K562 (cell line): ENCODE data around the gene ELOVL5. TPM values are rescaled to one million over a fixed set of nuclear protein-coding genes. Genes with fewer than 3 reads are reported as not detected.
A peak's percentile ranks its signal among the peaks of the same experiment; 100 is the strongest.

ENCODE experiments used
- ATF1 ChIP-seq, 2 experiments: fragments of 450-650 bp in 1 of 2; IDR thresholded peaks; 2 replicates each; pipeline ENCODE4 v1.6.1; 2016; ENCODE audit warnings: missing compliant biosample characterization in 1 of 2, missing genetic modification characterization in 1 of 2
- CBFA2T3 ChIP-seq: fragments of 450-650 bp; IDR thresholded peaks from 2 replicates; pipeline ENCODE4 v1.6.1; 2017
- COPS2 ChIP-seq: fragments of 450-650 bp; conservative IDR thresholded peaks from 2 replicates; pipeline ENCODE4 v1.6.1; 2016; ENCODE audit warnings: mild to moderate bottlenecking, moderate library complexity
- CREB3L1 ChIP-seq: fragments of 450-650 bp; IDR thresholded peaks from 2 replicates; pipeline ENCODE4 v1.6.1; 2014; ENCODE audit warnings: low read depth, mild to moderate bottlenecking, moderate library complexity, borderline replicate concordance
- E4F1 ChIP-seq: fragments of 250-450 bp; sonication (Bioruptor Pico); IDR thresholded peaks from 2 replicates; pipeline ENCODE4 v1.5.0; 2021; ENCODE audit warnings: mild to moderate bottlenecking, borderline replicate concordance
- ESRRA ChIP-seq: fragments of 450-650 bp; IDR thresholded peaks from 2 replicates; pipeline ENCODE4 v1.6.1; 2014; ENCODE audit warnings: low read depth, mild to moderate bottlenecking, moderate library complexity, borderline replicate concordance
- GTF2B ChIP-seq: IDR thresholded peaks from 2 replicates; pipeline ENCODE4 v1.6.1; 2011; ENCODE audit not compliant: insufficient read length; ENCODE audit errors: extremely low read depth
- KAT2B ChIP-seq: IDR thresholded peaks from one replicate; pipeline ENCODE4 v1.6.1; 2012; ENCODE audit warnings: low read depth, mild to moderate bottlenecking, control low read depth, inconsistent platforms, low read length, moderate library complexity
- MAFG ChIP-seq: fragments of 450-650 bp; conservative IDR thresholded peaks from 2 replicates; pipeline ENCODE4 v1.6.1; 2016; ENCODE audit warnings: missing genetic modification characterization, missing compliant biosample characterization
- PML ChIP-seq: IDR thresholded peaks from 2 replicates; pipeline ENCODE4 v1.6.1; 2012; ENCODE audit warnings: low read length, inconsistent platforms
- POLR2B ChIP-seq: fragments of 450-650 bp; IDR thresholded peaks from 2 replicates; pipeline ENCODE4 v1.6.1; 2018; ENCODE audit warnings: low read depth; ENCODE audit not compliant: partially characterized antibody
- PURB ChIP-seq: sonication (generic); formaldehyde crosslinking; IDR thresholded peaks from 2 replicates; pipeline ENCODE4 v1.9.0; 2021; ENCODE audit warnings: low read depth, mild to moderate bottlenecking, missing genetic modification reagents
- STAT5A ChIP-seq: IDR thresholded peaks from 2 replicates; pipeline ENCODE4 v1.6.1; 2012; ENCODE audit warnings: low read length, inconsistent platforms, borderline replicate concordance
- TRIM25 ChIP-seq: fragments of 450-650 bp; IDR thresholded peaks from 2 replicates; pipeline ENCODE4 v1.7.0; 2016; ENCODE audit warnings: borderline replicate concordance
- ZNF274 ChIP-seq: IDR thresholded peaks from 2 replicates; pipeline ENCODE4 v1.6.1; 2011; ENCODE audit warnings: low read depth, mild to moderate bottlenecking, low read length, moderate library complexity, borderline replicate concordance
- ZNF592 ChIP-seq: fragments of 450-650 bp; IDR thresholded peaks from 2 replicates; pipeline ENCODE4 v1.6.1; 2017; ENCODE audit warnings: antibody characterized with exemption, mild to moderate bottlenecking
- ZNF75A ChIP-seq: fragments of 450-650 bp; formaldehyde crosslinking; IDR thresholded peaks from 2 replicates; pipeline ENCODE4 v1.4.0; 2020; ENCODE audit warnings: mild to moderate bottlenecking
- ZZZ3 ChIP-seq: fragments of 450-650 bp; IDR thresholded peaks from 2 replicates; pipeline ENCODE4 v1.6.1; 2016; ENCODE audit warnings: antibody characterized with exemption, mild to moderate bottlenecking, moderate library complexity
- polyA plus RNA-seq, 8 experiments: library from polyadenylated mRNA; depleted of rRNA in 4 of 8; stranded (reverse) in 5 of 8; unstranded in 3 of 8; fragments of >200 nt; fragmentation: Nextera tagmentation in 2 of 8; fragmentation: Illumina TruSeq in 1 of 8; extraction: Ambion mirVana in 2 of 8; extraction: Trizol in 1 of 8; gene quantifications; 2 replicates each; pipeline versions ENCODE4 v1.2.1 to v1.2.3, GENCODE V29; 2011 to 2014; ENCODE audit warnings: inconsistent platforms in 1 of 8, missing spikeins in 1 of 8
- total RNA-seq, 7 experiments: library from RNA; depleted of rRNA in 6 of 7; stranded (reverse); fragments of >200 nt in 6 of 7; fragmentation: Illumina TruSeq in 2 of 7; extraction: Trizol in 2 of 7; gene quantifications; 2 replicates each; pipeline versions ENCODE4 v1.2.1 to v1.2.3, GENCODE V29; 2011 to 2021; ENCODE audit warnings: low replicate concordance in 1 of 7

The ELOVL5 gene
- total and polyA plus RNA-seq, 9 of the 15 experiments (the other 6 are each of a cell fraction or from before 2014, with no cell fraction given) = 70.6 to 245 (median 132) TPM

GRCh38 chr6:53313784-53314400 is 34.9 kb downstream of the ELOVL5 start (continued):
- no peak for TF ChIP-seq PURB (CRISPR knock-in tag)
- peak; percentile 83 for TF ChIP-seq STAT5A
- TF ChIP-seq E4F1 (CRISPR knock-in tag) = no peak
- TF ChIP-seq ATF1 (CRISPR knock-in tag; IDR thresholded peaks at IDR 0.05) = no peak
- TF ChIP-seq ATF1 (tag; IDR thresholded peaks at IDR 0.05) = peak; percentile 68; the same call in 1 of the 2 replicates
- no peak for TF ChIP-seq ZNF75A
- peak; percentile 72 for TF ChIP-seq MAFG (tag)
- no peak for TF ChIP-seq CREB3L1
- no peak for TF ChIP-seq POLR2B
- TF ChIP-seq PML = 0 out of 2 replicates have a peak, but pooled peaks have one; percentile 43
- TF ChIP-seq GTF2B = no peak
- TF ChIP-seq TRIM25 = no peak
- TF ChIP-seq ZNF274 = no peak
- no peak for TF ChIP-seq COPS2
- TF ChIP-seq KAT2B = no peak
- peak; percentile 72 for TF ChIP-seq ZNF592
- no peak for TF ChIP-seq ESRRA
- TF ChIP-seq ZZZ3 = no peak
- no peak for TF ChIP-seq CBFA2T3
